NCI-H524 treated with DMSO at 0.1 percent for 48 hours (cell line): ENCODE results near the gene EML6.
A peak's percentile ranks its signal among the peaks of the same experiment; 100 is the strongest.
"Not testable (repeated sequence)": the region's sequence is repeated elsewhere in the genome, so short reads cannot be mapped to it uniquely, and the experiment has no call there.

ENCODE experiments used
- DNase-seq: peaks from one replicate; lab custom pipeline; 2025; lab: John Stamatoyannopoulos, UW

The EML6 gene

GRCh38 chr2:54805255-54805654 is 81.8 kb downstream of the EML6 start:
- no peak for DNase-seq

- no peak for DNase-seq
Observed at GRCh38 chr2:54806975-54807374, 83.5 kb downstream of the EML6 start.

- DNase-seq: no peak
Observed at GRCh38 chr2:54808661-54809060, 85.2 kb downstream of the EML6 start.

GRCh38 chr2:54809819-54810218 is 86.4 kb downstream of the EML6 start:
- no peak for DNase-seq

- DNase-seq: no peak
Observed at GRCh38 chr2:54810246-54810645, 86.8 kb downstream of the EML6 start.

- no peak for DNase-seq
Observed at GRCh38 chr2:54813584-54813983, 90.1 kb downstream of the EML6 start.

GRCh38 chr2:54814389-54815147 is 91.1 kb downstream of the EML6 start:
- DNase-seq: no peak

GRCh38 chr2:54815148-54815539 is 91.7 kb downstream of the EML6 start:
- DNase-seq: no peak

GRCh38 chr2:54818226-54818625 is 94.8 kb downstream of the EML6 start:
- no peak for DNase-seq

- no peak for DNase-seq
Observed at GRCh38 chr2:54820558-54820957, 97.1 kb downstream of the EML6 start.

GRCh38 chr2:54824567-54824966 is 101.1 kb downstream of the EML6 start:
- DNase-seq: no peak

- DNase-seq: no peak
Observed at GRCh38 chr2:54830546-54830945, 107.1 kb downstream of the EML6 start.

- DNase-seq: no peak
Observed at GRCh38 chr2:54831480-54831879, 108.0 kb downstream of the EML6 start.

GRCh38 chr2:54834721-54835120 is 111.3 kb downstream of the EML6 start:
- DNase-seq: no peak

- DNase-seq: no peak
Observed at GRCh38 chr2:54836477-54836876, 113.0 kb downstream of the EML6 start.

- DNase-seq: peak; percentile 30
Observed at GRCh38 chr2:54838585-54839035, 115.1 kb downstream of the EML6 start.

GRCh38 chr2:54839461-54840255 is 116.2 kb downstream of the EML6 start:
- no peak for DNase-seq

GRCh38 chr2:54840559-54841468 is 117.4 kb downstream of the EML6 start:
- DNase-seq: no peak

GRCh38 chr2:54841500-54841899 is 118.0 kb downstream of the EML6 start:
- not testable (repeated sequence) for DNase-seq

- no peak for DNase-seq
Observed at GRCh38 chr2:54845094-54845493, 121.6 kb downstream of the EML6 start.

GRCh38 chr2:54845514-54845913 is 122.1 kb downstream of the EML6 start:
- DNase-seq: no peak
